ENCODE data around the gene BEAN1.

- TF ChIP-seq SRF (CRISPR knock-in tag; IDR thresholded peaks at IDR 0.05) = no peak
- TF ChIP-seq ZNF717 (CRISPR knock-in tag; IDR thresholded peaks at IDR 0.05) = no peak
- no peak for TF ChIP-seq FUS (optimal IDR thresholded peaks at IDR 0.05; ENCODE audit: low read depth, low read length)
Measured at GRCh38 chr16:66476328-66477027, 49.4 kb downstream of the BEAN1 start.

Measured in K562 (cell line).